Neuronal stem cell (in vitro differentiated cells): Measurements from ENCODE around the gene ZNF362.

Source experiments
- DNase-seq: peaks from one replicate; pipeline ENCODE4 v3.0.0-alpha.2; 2013; ENCODE audit warnings: low spot score
- H2AFZ ChIP-seq: one replicate; pipeline ENCODE4 v1.6.1; 2013; ENCODE audit warnings: mild to moderate bottlenecking, low read length, inconsistent platforms
- H2AK5ac ChIP-seq: 2 replicates; pipeline ENCODE4 v1.6.1; 2013; ENCODE audit warnings: low read depth, mild to moderate bottlenecking, inconsistent platforms, low read length, moderate library complexity, mixed read lengths
- H2BK120ac ChIP-seq: 2 replicates; pipeline ENCODE4 v1.6.1; 2013; ENCODE audit warnings: low read depth, mild to moderate bottlenecking, inconsistent platforms, low read length, moderate library complexity, mixed read lengths
- H2BK12ac ChIP-seq: one replicate; pipeline ENCODE4 v1.6.1; 2013; ENCODE audit warnings: low read length, inconsistent platforms
- H2BK15ac ChIP-seq: 2 replicates; pipeline ENCODE4 v1.6.1; 2013; ENCODE audit warnings: mild to moderate bottlenecking, low read length, inconsistent platforms, mixed read lengths
- H2BK5ac ChIP-seq: one replicate; pipeline ENCODE4 v1.6.1; 2013; ENCODE audit warnings: inconsistent platforms, mild to moderate bottlenecking, low read length, moderate library complexity
- H3K14ac ChIP-seq: one replicate; pipeline ENCODE4 v1.6.1; 2013; ENCODE audit warnings: low read length, inconsistent platforms
- H3K18ac ChIP-seq: 2 replicates; pipeline ENCODE4 v1.6.1; 2013; ENCODE audit warnings: low read length, inconsistent platforms
- H3K23ac ChIP-seq: 2 replicates; pipeline ENCODE4 v1.6.1; 2013; ENCODE audit warnings: low read depth, mild to moderate bottlenecking, mixed read lengths, low read length, inconsistent platforms; ENCODE audit not compliant: poor library complexity
- H3K27ac ChIP-seq: replicated peaks from 3 replicates; pipeline ENCODE4 v1.5.1; 2013; ENCODE audit warnings: low read length, inconsistent platforms
- H3K27me3 ChIP-seq, 3 experiments: 2 replicates each; pipeline ENCODE4 v1.6.1; 2013; ENCODE audit warnings: low read length in 3 of 3, mild to moderate bottlenecking in 2 of 3, inconsistent platforms in 1 of 3, low read depth in 1 of 3, mixed read lengths in 1 of 3, moderate library complexity in 1 of 3; ENCODE audit not compliant: control insufficient read depth in 3 of 3, insufficient read depth in 3 of 3
- H3K36me3 ChIP-seq, 2 donors: replicated peaks in 1 of 2; 2 replicates each; pipeline ENCODE4 v1.6.1; 2013; ENCODE audit warnings: low read length in 2 of 2; ENCODE audit not compliant: control insufficient read depth in 2 of 2, insufficient read depth in 2 of 2
- H3K4ac ChIP-seq: 2 replicates; pipeline ENCODE4 v1.6.1; 2013; ENCODE audit warnings: inconsistent platforms, mild to moderate bottlenecking, low read length, moderate library complexity
- H3K4me1 ChIP-seq, 2 donors: 1 replicate in 1 of 2; 2 replicates in 1 of 2; pipeline ENCODE4 v1.6.1; 2013; ENCODE audit warnings: low read length in 2 of 2, low read depth in 1 of 2; ENCODE audit not compliant: control insufficient read depth in 2 of 2, insufficient read depth in 1 of 2
- H3K4me2 ChIP-seq: one replicate; pipeline ENCODE4 v1.6.1; 2013; ENCODE audit warnings: mild to moderate bottlenecking, low read length, inconsistent platforms; ENCODE audit not compliant: insufficient read depth, poor library complexity, severe bottlenecking
- H3K4me3 ChIP-seq, 2 donors: 2 replicates each; pipeline ENCODE4 v1.5.1; 2013; ENCODE audit warnings: low read length in 2 of 2, mild to moderate bottlenecking in 2 of 2, inconsistent platforms in 1 of 2, moderate library complexity in 1 of 2
- H3K79me1 ChIP-seq: one replicate; pipeline ENCODE4 v1.6.1; 2013; ENCODE audit warnings: low read depth, mild to moderate bottlenecking, inconsistent platforms, low read length, moderate library complexity
- H3K9ac ChIP-seq: one replicate; pipeline ENCODE4 v1.6.1; 2013; ENCODE audit warnings: mild to moderate bottlenecking, low read depth, low read length, inconsistent platforms; ENCODE audit not compliant: poor library complexity
- H3K9me3 ChIP-seq, 2 donors: replicated peaks in 1 of 2; 2 replicates each; pipeline versions ENCODE3 to v1.6.1; 2013; ENCODE audit warnings: low read length in 2 of 2, mild to moderate bottlenecking in 2 of 2, inconsistent platforms in 1 of 2, low read depth in 1 of 2, mixed read lengths in 1 of 2, moderate library complexity in 1 of 2; ENCODE audit not compliant: control insufficient read depth in 2 of 2, insufficient read depth in 1 of 2
- H4K8ac ChIP-seq: one replicate; pipeline ENCODE4 v1.6.1; 2013; ENCODE audit warnings: low read depth, mild to moderate bottlenecking, inconsistent platforms, low read length, moderate library complexity
- H4K91ac ChIP-seq: one replicate; pipeline ENCODE4 v1.6.1; 2013; ENCODE audit warnings: low read length, low read depth, mild to moderate bottlenecking, inconsistent platforms; ENCODE audit not compliant: poor library complexity
- WGBS, 2 donors: extraction: QIAGEN DNeasy Blood & Tissue Kit; methylation state at CpG; one replicate each; pipeline ENCODE4 v1.1.7; 2013; ENCODE audit warnings: missing lambda C conversion rate in 2 of 2, mixed read lengths in 1 of 2; ENCODE audit not compliant: insufficient read length in 2 of 2, insufficient replicate concordance in 1 of 2; ENCODE audit errors: extremely low coverage in 2 of 2; 5-methylcytosine and 5-hydroxymethylcytosine counted together

The ZNF362 gene

DNA sequence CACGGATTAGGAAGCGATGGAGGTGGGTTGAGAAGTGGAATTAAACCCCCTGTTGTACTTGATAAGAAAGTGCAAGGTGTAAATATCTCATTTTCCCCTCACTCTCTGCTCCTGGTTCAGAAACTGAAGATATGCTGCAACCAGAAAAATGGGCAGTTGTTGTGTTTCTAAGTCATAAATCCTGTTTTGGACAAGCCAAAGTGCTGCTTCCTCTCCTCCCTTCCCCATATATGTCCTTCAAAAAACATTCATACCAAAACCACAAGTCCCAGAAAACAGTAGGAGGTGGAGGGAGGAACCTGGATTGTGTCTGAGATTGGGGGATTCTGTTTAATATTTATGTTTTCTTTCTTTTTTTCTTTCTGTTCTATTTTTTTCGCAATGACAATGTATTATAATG, 13.6 kb upstream of the ZNF362 start:
- DNase-seq: no peak
- H3K4ac ChIP-seq: no peak overlapping the region
- no CpG with 5 or more reads among the region's 3 CpGs for WGBS, 2 donors
- no peak overlapping the region for H2AK5ac ChIP-seq
- H2BK120ac ChIP-seq: no peak overlapping the region
- no peak overlapping the region for H3K18ac ChIP-seq
- no peaks in the 10 kb centered on the region for H3K36me3 ChIP-seq
- H3K27me3 ChIP-seq: peaks cover 0 to 4% (median 0%) of the 10 kb centered on the region in 3 experiments
- H4K8ac ChIP-seq: no peak overlapping the region
- H3K9ac ChIP-seq: no peak overlapping the region
- H3K9me3 ChIP-seq: no peaks in the 10 kb centered on the region
- H3K4me3 ChIP-seq: no peak overlapping the region
- peaks cover 0 to 3% of the 10 kb centered on the region in 2 donors for H3K4me1 ChIP-seq
- H3K27ac ChIP-seq: no peak overlapping the region
- no peak overlapping the region for H3K23ac ChIP-seq
- H2BK5ac ChIP-seq: no peak overlapping the region
- no peak overlapping the region for H2AFZ ChIP-seq
- H3K4me2 ChIP-seq: no peak overlapping the region
- H2BK12ac ChIP-seq: no peak overlapping the region
- H2BK15ac ChIP-seq: no peak overlapping the region
- H4K91ac ChIP-seq: no peak overlapping the region
- no peak overlapping the region for H3K14ac ChIP-seq
- no peaks in the 10 kb centered on the region for H3K79me1 ChIP-seq

DNA sequence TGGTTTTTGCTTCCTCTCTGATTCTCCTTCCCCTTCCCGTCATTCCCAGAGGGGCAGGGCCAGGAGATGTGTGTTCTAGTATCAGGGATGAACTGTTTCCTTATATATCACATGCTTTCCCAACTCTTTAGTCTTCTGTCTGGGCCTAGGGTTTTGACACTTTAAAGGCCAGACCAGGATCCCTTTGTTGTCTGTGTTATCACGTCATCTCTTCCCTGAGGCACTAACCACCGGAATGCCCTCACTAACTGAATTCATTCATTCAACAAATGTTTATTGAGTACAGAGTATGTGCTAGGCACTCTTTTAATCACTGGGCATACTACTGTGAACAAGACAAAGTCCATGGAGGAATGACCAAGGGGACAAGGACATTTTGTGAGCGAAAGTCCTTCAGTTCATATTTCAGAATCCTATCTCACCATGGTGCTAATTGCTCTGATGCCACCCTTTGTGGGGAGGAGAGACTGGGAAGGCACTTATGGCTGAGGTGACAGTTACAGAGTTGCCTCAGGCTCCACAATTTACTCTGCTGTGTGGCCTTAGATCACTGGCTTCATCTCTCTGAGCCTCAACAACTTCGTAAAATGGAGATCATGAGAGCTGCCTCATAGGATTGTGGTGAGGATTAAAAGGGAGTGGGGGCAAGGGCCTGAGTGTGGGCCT, 12.0 kb upstream of the ZNF362 start:
- H3K9me3 ChIP-seq: no peaks in the 10 kb centered on the region
- no peak for DNase-seq
- H3K4me2 ChIP-seq: no peak overlapping the region
- H3K79me1 ChIP-seq: no peaks in the 10 kb centered on the region
- peaks cover 0 to 6% (median 0%) of the 10 kb centered on the region in 3 experiments for H3K27me3 ChIP-seq
- no peak overlapping the region for H3K4ac ChIP-seq
- H2AK5ac ChIP-seq: no peak overlapping the region
- peaks cover 0 to 3% of the 10 kb centered on the region in 2 donors for H3K4me1 ChIP-seq
- H2AFZ ChIP-seq: peak overlapping the region; percentile 14
- no peak overlapping the region for H3K27ac ChIP-seq
- no peak overlapping the region for H2BK12ac ChIP-seq
- no peak overlapping the region for H2BK15ac ChIP-seq
- H4K8ac ChIP-seq: no peak overlapping the region
- H3K9ac ChIP-seq: no peak overlapping the region
- H3K36me3 ChIP-seq: no peaks in the 10 kb centered on the region
- no CpG with 5 or more reads among the region's 5 CpGs for WGBS, 2 donors
- H3K23ac ChIP-seq: no peak overlapping the region
- H3K14ac ChIP-seq: no peak overlapping the region
- no peak overlapping the region for H2BK5ac ChIP-seq
- no peak overlapping the region for H4K91ac ChIP-seq
- H2BK120ac ChIP-seq: no peak overlapping the region
- H3K18ac ChIP-seq: no peak overlapping the region
- H3K4me3 ChIP-seq: no peak overlapping the region

DNA sequence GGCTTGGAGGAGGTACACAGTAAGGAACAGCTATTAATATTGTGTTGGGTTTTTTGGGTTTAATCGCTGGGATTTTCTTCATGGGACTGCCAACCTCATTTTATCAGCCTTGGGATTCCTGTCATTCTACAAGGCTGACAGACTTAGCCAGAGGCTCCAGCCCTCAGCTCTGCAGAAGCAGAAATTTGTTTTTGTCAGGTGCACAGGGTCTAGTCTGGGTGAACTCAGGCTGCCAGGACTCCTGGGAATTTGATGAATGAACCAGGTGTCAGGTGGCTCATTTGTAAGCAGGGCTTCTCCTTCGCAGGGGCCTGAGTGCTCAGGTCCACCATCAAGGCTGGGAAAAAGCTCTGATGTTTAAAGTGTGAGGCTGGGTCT, 11.5 kb upstream of the ZNF362 start:
- no peak overlapping the region for H2BK5ac ChIP-seq
- H2AK5ac ChIP-seq: no peak overlapping the region
- no peak overlapping the region for H4K8ac ChIP-seq
- no peak overlapping the region for H3K18ac ChIP-seq
- no peak overlapping the region for H3K4me2 ChIP-seq
- H2BK15ac ChIP-seq: no peak overlapping the region
- no peak overlapping the region for H3K4me3 ChIP-seq
- no CpG with 5 or more reads among the region's 2 CpGs for WGBS, 2 donors
- no peak overlapping the region for H3K14ac ChIP-seq
- no peaks in the 10 kb centered on the region for H3K79me1 ChIP-seq
- DNase-seq: no peak
- peaks cover 0 to 3% of the 10 kb centered on the region in 2 donors for H3K4me1 ChIP-seq
- no peak overlapping the region for H3K9ac ChIP-seq
- no peak overlapping the region for H3K4ac ChIP-seq
- H4K91ac ChIP-seq: no peak overlapping the region
- H3K27me3 ChIP-seq: peaks cover 0 to 6% (median 0%) of the 10 kb centered on the region in 3 experiments
- no peak overlapping the region for H2BK12ac ChIP-seq
- H2BK120ac ChIP-seq: no peak overlapping the region
- H3K23ac ChIP-seq: no peak overlapping the region
- H3K36me3 ChIP-seq: no peaks in the 10 kb centered on the region
- no peak overlapping the region for H2AFZ ChIP-seq
- no peaks in the 10 kb centered on the region for H3K9me3 ChIP-seq
- H3K27ac ChIP-seq: no peak overlapping the region

DNA sequence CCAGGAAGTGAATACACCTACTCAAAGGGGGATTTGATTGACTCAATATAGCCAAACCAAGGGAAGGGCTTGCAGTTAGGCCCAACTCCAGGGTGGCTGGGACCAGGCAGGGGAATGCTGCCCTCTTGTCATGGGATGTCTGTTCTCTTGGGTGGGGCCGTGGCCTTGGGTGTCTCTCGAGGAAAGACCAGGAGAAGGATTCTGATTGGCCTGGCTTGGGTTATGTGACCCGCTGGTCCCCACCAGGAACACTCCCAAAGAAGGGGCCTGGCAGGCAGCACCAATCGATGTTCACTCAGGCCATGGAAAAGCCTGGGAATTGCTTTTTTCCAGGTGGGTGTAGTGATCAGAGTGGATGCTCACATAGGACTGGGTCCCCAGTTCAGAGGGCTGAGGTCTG, 10.1 kb upstream of the ZNF362 start:
- no peak overlapping the region for H3K14ac ChIP-seq
- H3K18ac ChIP-seq: no peak overlapping the region
- no peak overlapping the region for H3K9ac ChIP-seq
- no peak overlapping the region for H3K4ac ChIP-seq
- no CpG with 5 or more reads among the region's 4 CpGs for WGBS, 2 donors
- H2BK5ac ChIP-seq: no peak overlapping the region
- H2AK5ac ChIP-seq: no peak overlapping the region
- no peak overlapping the region for H4K8ac ChIP-seq
- no peak for DNase-seq
- H3K27ac ChIP-seq: no peak overlapping the region
- no peak overlapping the region for H3K23ac ChIP-seq
- peaks cover 0 to 6% (median 0%) of the 10 kb centered on the region in 3 experiments for H3K27me3 ChIP-seq
- H3K9me3 ChIP-seq: no peaks in the 10 kb centered on the region
- no peak overlapping the region for H4K91ac ChIP-seq
- H3K4me1 ChIP-seq: peaks cover 0 to 3% of the 10 kb centered on the region in 2 donors
- no peak overlapping the region for H2BK12ac ChIP-seq
- H3K4me2 ChIP-seq: no peak overlapping the region
- no peak overlapping the region for H2BK120ac ChIP-seq
- H2BK15ac ChIP-seq: no peak overlapping the region
- no peak overlapping the region for H2AFZ ChIP-seq
- no peaks in the 10 kb centered on the region for H3K36me3 ChIP-seq
- no peak overlapping the region for H3K4me3 ChIP-seq
- H3K79me1 ChIP-seq: no peaks in the 10 kb centered on the region
